ENCODE measurements around the gene AP2B1. TPM values are rescaled to one million over a fixed set of nuclear protein-coding genes. Genes with fewer than 3 reads are reported as not detected.

Gene AP2B1
- total RNA-seq, 1 donor from 2014 or later: 216 TPM

DNA sequence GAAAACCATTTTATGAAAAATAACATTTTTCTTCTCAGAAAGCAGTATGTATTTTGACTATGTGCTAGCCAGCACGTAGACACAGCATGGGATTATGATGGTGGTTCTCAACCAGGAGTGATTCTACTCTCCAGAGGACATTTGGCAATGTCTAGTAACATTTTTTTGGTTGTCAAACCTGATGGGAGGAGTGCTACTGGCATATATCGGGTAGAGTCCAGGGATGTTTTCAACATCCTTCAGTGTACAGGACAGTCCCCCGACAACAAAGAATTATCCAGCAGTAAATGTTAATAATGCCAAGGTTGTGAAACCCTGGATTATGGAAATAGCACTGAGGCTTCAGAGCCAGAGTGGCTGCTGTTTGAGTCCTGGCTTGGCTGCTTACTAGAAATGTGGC is 27.7 kb downstream of the AP2B1 start:
- Mint-ChIP-seq H3K4me3 (no peak overlapping the region), H3K9me3 (no peaks in the 10 kb centered on the region), H3K27me3 (ENCODE audit: low read depth) (no peaks in the 10 kb centered on the region), H3K27ac (ENCODE audit: unreplicated experiment) (no peak overlapping the region), H3K36me3 (ENCODE audit: low read depth) (no peaks in the 10 kb centered on the region), H3K4me1 (no peaks in the 10 kb centered on the region)
- DNase-seq (ENCODE audit: low read depth, low spot score): no peak
- TF ChIP-seq, protein P1, sequence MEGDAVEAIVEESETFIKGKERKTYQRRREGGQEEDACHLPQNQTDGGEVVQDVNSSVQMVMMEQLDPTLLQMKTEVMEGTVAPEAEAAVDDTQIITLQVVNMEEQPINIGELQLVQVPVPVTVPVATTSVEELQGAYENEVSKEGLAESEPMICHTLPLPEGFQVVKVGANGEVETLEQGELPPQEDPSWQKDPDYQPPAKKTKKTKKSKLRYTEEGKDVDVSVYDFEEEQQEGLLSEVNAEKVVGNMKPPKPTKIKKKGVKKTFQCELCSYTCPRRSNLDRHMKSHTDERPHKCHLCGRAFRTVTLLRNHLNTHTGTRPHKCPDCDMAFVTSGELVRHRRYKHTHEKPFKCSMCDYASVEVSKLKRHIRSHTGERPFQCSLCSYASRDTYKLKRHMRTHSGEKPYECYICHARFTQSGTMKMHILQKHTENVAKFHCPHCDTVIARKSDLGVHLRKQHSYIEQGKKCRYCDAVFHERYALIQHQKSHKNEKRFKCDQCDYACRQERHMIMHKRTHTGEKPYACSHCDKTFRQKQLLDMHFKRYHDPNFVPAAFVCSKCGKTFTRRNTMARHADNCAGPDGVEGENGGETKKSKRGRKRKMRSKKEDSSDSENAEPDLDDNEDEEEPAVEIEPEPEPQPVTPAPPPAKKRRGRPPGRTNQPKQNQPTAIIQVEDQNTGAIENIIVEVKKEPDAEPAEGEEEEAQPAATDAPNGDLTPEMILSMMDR (conservative IDR thresholded peaks at IDR 0.05): no peak

- Mint-ChIP-seq H3K27ac (ENCODE audit: unreplicated experiment) (no peak overlapping the region), H3K36me3 (ENCODE audit: low read depth) (no peaks in the 10 kb centered on the region), H3K4me3 (no peak overlapping the region), H3K4me1 (no peaks in the 10 kb centered on the region), H3K9me3 (no peaks in the 10 kb centered on the region), H3K27me3 (ENCODE audit: low read depth) (no peaks in the 10 kb centered on the region)
- no peak for DNase-seq (ENCODE audit: low read depth, low spot score)
- TF ChIP-seq, protein P1 (conservative IDR thresholded peaks at IDR 0.05): no peak
These were observed 29.4 kb downstream of the AP2B1 start for GRCh38 chr17:35616536-35616935.

GRCh38 chr17:35617505-35617904 is 30.4 kb downstream of the AP2B1 start:
- Mint-ChIP-seq H3K4me1 (no peaks in the 10 kb centered on the region), H3K9me3 (no peaks in the 10 kb centered on the region), H3K27me3 (ENCODE audit: low read depth) (no peaks in the 10 kb centered on the region), H3K27ac (ENCODE audit: unreplicated experiment) (peak overlapping the region; percentile 55), H3K4me3 (no peak overlapping the region), H3K36me3 (ENCODE audit: low read depth) (no peaks in the 10 kb centered on the region)
- TF ChIP-seq, protein P1 (conservative IDR thresholded peaks at IDR 0.05): no peak
- no peak for DNase-seq (ENCODE audit: low read depth, low spot score)

DNA sequence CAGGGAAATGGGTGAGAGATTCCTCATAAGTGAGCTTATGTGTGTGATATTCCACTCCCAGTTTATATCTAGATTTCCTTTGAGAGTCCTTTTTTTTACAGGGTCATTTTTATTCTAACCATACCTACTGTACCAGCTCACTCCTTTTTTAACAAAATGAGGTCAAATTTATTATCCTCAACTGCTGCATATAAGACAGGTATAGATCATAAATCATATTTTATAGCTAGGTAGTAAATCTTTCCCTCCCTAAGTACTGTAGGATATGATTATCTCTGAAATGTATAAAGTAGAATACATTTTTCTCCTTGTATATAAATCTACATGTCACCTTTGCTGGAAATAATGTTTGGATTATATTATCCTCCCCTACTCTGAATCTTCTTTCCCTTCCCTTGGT is 31.5 kb downstream of the AP2B1 start:
- Mint-ChIP-seq H3K4me1 (no peaks in the 10 kb centered on the region), H3K27me3 (ENCODE audit: low read depth) (no peaks in the 10 kb centered on the region), H3K9me3 (no peaks in the 10 kb centered on the region), H3K27ac (ENCODE audit: unreplicated experiment) (no peak overlapping the region), H3K36me3 (ENCODE audit: low read depth) (no peaks in the 10 kb centered on the region), H3K4me3 (no peak overlapping the region)
- no peak for DNase-seq (ENCODE audit: low read depth, low spot score)
- TF ChIP-seq, protein P1 (conservative IDR thresholded peaks at IDR 0.05): no peak

DNA sequence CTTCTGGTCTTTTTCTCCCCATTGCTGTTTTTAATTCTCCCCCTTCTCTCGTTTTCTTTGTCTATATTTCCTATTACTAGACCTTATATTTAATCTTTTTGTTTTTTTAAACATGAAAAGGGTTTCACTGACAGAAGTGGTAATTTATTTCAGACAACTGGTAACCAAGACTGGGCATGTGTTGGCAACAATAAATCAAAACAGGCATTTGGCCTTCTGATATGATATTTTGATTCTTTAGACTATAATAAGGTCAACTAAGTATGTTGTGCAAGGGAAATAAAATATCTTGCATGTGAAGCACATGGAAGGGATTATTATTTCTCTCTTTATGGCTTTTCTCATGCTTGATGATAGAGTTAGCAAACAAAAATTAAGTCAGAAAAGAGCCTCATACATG is 34.6 kb downstream of the AP2B1 start:
- no peak overlapping the region for H3K4me3 Mint-ChIP-seq
- H3K9me3 Mint-ChIP-seq: no peaks in the 10 kb centered on the region
- no peaks in the 10 kb centered on the region for H3K4me1 Mint-ChIP-seq
- TF ChIP-seq, protein P1 (conservative IDR thresholded peaks at IDR 0.05): no peak
- H3K27ac Mint-ChIP-seq (ENCODE audit: unreplicated experiment): no peak overlapping the region
- H3K27me3 Mint-ChIP-seq (ENCODE audit: low read depth): no peaks in the 10 kb centered on the region
- H3K36me3 Mint-ChIP-seq (ENCODE audit: low read depth): peaks cover 3% of the 10 kb centered on the region
- DNase-seq (ENCODE audit: low read depth, low spot score): no peak

GRCh38 chr17:35627417-35627816 is 40.3 kb downstream of the AP2B1 start:
- no peaks in the 10 kb centered on the region for H3K9me3 Mint-ChIP-seq
- H3K27me3 Mint-ChIP-seq (ENCODE audit: low read depth): no peaks in the 10 kb centered on the region
- H3K4me3 Mint-ChIP-seq: no peak overlapping the region
- peaks cover 3% of the 10 kb centered on the region for H3K36me3 Mint-ChIP-seq (ENCODE audit: low read depth)
- DNase-seq (ENCODE audit: low read depth, low spot score): no peak
- H3K27ac Mint-ChIP-seq (ENCODE audit: unreplicated experiment): no peak overlapping the region
- H3K4me1 Mint-ChIP-seq: no peaks in the 10 kb centered on the region
- TF ChIP-seq, protein P1 (conservative IDR thresholded peaks at IDR 0.05): no peak
